Stomach (tissue), 9 donors: Measurements from ENCODE around the gene FARP2. TPM values are rescaled to one million over a fixed set of nuclear protein-coding genes. Genes with fewer than 3 reads are reported as not detected.

ENCODE experiments used
- DNase-seq, 2 donors: peaks; one replicate each; pipeline versions ENCODE4 v3.0.0 to v3.0.0-alpha.2; 2013 to 2019
- H3K27ac ChIP-seq, 5 donors: fragments of 200-600 bp in 4 of 5; sonication (generic) in 4 of 5; one replicate each; pipeline ENCODE4 v1.5.1; 2013 to 2019; ENCODE audit warnings: mild to moderate bottlenecking in 1 of 5, moderate library complexity in 1 of 5
- H3K27me3 ChIP-seq, 3 donors: fragments of 200-600 bp; sonication (generic); one replicate each; pipeline ENCODE4 v1.5.1; 2017 to 2019; ENCODE audit warnings: mixed run types in 1 of 3
- H3K36me3 ChIP-seq, 4 donors: fragments of 200-600 bp; sonication (generic); 1 replicate in 3 of 4; 2 replicates in 1 of 4; pipeline ENCODE4 v1.5.1; 2016 to 2019
- H3K4me1 ChIP-seq, 4 donors: fragments of 200-600 bp; sonication (generic); one replicate each; pipeline ENCODE4 v1.5.1; 2016 to 2019
- H3K4me3 ChIP-seq, 4 donors: fragments of 200-600 bp; sonication (generic) in 3 of 4; one replicate each; pipeline ENCODE4 v1.5.1; 2016 to 2019; ENCODE audit warnings: mild to moderate bottlenecking in 1 of 4
- H3K9me3 ChIP-seq, 4 donors: fragments of 200-600 bp; sonication (generic); one replicate each; pipeline ENCODE4 v1.5.1; 2016 to 2019
- EP300 ChIP-seq: sonication (generic); formaldehyde crosslinking; IDR thresholded peaks from one replicate; pipeline ENCODE4 v1.6.1; 2017; ENCODE audit warnings: antibody characterized with exemption
- POLR2A ChIP-seq, 4 donors: fragments of 450-650 bp; IDR thresholded peaks; one replicate each; pipeline ENCODE4 v1.6.1; 2016; ENCODE audit warnings: antibody characterized with exemption in 4 of 4, control low read depth in 2 of 4, mild to moderate bottlenecking in 1 of 4, moderate library complexity in 1 of 4
- POLR2AphosphoS5 ChIP-seq, 3 donors: sonication (generic); formaldehyde crosslinking; IDR thresholded peaks; one replicate each; pipeline ENCODE4 v1.6.1; 2016; ENCODE audit warnings: antibody characterized with exemption in 3 of 3
- WGBS, 5 donors: extraction: QIAGEN DNeasy Blood & Tissue Kit in 3 of 5; methylation state at CpG; one replicate each; pipeline versions ENCODE4 v1.1.5 to v1.1.7; 2013 to 2018; 5-methylcytosine and 5-hydroxymethylcytosine counted together
- intact Hi-C: fragments of 100-400 bp; cut with DNase I; formaldehyde crosslinking; loops from one replicate; pipeline ENCODE4 v1.15.1; 2023; ENCODE audit warnings: low total_unique reads
- polyA plus RNA-seq, 3 donors: library from polyadenylated mRNA; stranded (reverse); fragments of 200-250 nt; gene quantifications; one replicate each; pipeline ENCODE4 v1.2.3, GENCODE V29; 2013
- total RNA-seq, 5 donors: library from RNA; depleted of rRNA; stranded (reverse); fragments of >200 nt; gene quantifications; one replicate each; pipeline versions ENCODE4 v1.1.0 to v1.2.3, GENCODE V29; 2014 to 2016
- TF ChIP-seq, protein P1 (sequence below), 7 experiments: fragments of 450-650 bp in 4 of 7; fragments of 200-600 bp in 3 of 7; sonication (generic) in 3 of 7; IDR thresholded peaks; one replicate each; pipeline ENCODE4 v1.5.1; 2016 to 2019; ENCODE audit warnings: antibody characterized with exemption in 7 of 7, control low read depth in 2 of 7, mild to moderate bottlenecking in 1 of 7
- donor health status: healthy with polysubstance abuse.
- donor health status: Bipolar disorder and iron deficiency.
- donor health status: healthy.

Gene FARP2
- total and polyA plus RNA-seq, 8 donors = 15.8 to 260 (median 69.1) TPM

DNA sequence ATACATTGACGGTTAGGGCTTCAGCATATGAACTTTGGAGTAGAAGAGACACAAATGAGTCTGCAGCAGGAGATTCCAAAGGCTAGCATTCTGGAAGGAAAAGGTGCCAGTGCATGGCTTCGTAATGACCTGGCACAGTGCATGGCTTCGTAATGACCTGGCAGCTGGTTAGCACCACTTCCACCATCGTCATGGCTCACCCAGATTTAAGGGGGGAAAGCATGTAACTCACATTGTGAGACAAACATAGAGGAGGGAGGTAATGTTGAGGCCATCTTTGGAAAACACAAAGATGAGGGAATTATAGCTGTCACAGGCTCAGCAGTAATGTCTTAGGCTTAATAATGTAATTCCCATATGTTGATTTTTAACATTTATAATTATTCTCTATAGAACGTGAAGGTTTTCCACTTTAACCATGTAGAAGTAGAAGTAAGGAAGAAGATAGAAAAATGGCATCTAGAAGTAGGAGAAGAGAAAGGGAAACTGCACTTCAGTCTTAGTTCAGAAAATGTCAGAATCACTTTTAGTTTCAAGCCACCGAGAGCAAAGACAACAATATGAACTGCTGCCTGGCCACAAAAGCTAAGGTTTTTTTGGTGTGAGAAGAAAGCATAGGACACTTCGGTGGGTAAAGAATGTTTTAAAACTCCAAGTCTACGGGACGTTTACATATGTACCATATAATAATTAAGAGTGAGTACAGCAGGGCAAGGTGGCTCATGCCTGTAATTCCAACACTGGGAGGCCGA lies 159.1 kb downstream of the FARP2 start:
- no peak for DNase-seq
- H3K4me3 ChIP-seq = no peak overlapping the region
- H3K27me3 ChIP-seq = peaks cover 0 to 9% (median 6%) of the 10 kb centered on the region in 3 donors
- TF ChIP-seq POLR2A (IDR thresholded peaks at IDR 0.05) (no peak), POLR2AphosphoS5 (IDR thresholded peaks at IDR 0.05) (no peak), EP300 (no peak)
- TF ChIP-seq, protein P1, sequence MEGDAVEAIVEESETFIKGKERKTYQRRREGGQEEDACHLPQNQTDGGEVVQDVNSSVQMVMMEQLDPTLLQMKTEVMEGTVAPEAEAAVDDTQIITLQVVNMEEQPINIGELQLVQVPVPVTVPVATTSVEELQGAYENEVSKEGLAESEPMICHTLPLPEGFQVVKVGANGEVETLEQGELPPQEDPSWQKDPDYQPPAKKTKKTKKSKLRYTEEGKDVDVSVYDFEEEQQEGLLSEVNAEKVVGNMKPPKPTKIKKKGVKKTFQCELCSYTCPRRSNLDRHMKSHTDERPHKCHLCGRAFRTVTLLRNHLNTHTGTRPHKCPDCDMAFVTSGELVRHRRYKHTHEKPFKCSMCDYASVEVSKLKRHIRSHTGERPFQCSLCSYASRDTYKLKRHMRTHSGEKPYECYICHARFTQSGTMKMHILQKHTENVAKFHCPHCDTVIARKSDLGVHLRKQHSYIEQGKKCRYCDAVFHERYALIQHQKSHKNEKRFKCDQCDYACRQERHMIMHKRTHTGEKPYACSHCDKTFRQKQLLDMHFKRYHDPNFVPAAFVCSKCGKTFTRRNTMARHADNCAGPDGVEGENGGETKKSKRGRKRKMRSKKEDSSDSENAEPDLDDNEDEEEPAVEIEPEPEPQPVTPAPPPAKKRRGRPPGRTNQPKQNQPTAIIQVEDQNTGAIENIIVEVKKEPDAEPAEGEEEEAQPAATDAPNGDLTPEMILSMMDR (IDR thresholded peaks at IDR 0.05) = no peak
- H3K36me3 ChIP-seq = no peaks in the 10 kb centered on the region
- intact Hi-C loops = no loop called here
- no peaks in the 10 kb centered on the region for H3K9me3 ChIP-seq
- peaks cover 0 to 4% (median 0%) of the 10 kb centered on the region in 4 donors for H3K4me1 ChIP-seq
- WGBS, 5 donors = 54 to 62% (median 59%) methylated on average over 10 of the region's 10 CpGs
- H3K27ac ChIP-seq = no peak overlapping the region

DNA sequence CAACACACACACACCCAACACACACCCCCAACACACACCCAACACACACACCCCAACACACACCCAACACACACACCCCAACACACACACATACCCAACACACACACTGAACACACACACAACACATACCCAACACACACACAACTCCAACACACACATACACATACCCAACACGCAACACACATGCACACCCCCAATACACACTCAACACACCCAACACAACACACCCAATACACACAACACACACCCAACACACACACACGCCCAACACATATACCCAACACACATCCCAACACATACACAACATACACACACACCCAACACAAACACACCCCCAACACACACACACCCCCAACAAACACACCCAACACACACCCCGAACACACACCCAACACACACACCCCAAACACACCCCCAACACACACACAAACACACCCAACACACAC lies 160.5 kb downstream of the FARP2 start:
- H3K27ac ChIP-seq = no peak overlapping the region
- peaks cover 0 to 21% (median 6%) of the 10 kb centered on the region in 3 donors for H3K27me3 ChIP-seq
- WGBS, 5 donors = 92 to 99% (median 98%) methylated on average over 3 of the region's 3 CpGs
- H3K36me3 ChIP-seq = no peaks in the 10 kb centered on the region
- intact Hi-C loops = no loop called here
- H3K9me3 ChIP-seq = no peaks in the 10 kb centered on the region
- H3K4me3 ChIP-seq = no peak overlapping the region
- peaks cover 0 to 4% (median 0%) of the 10 kb centered on the region in 4 donors for H3K4me1 ChIP-seq
- no peak for TF ChIP-seq POLR2AphosphoS5 (IDR thresholded peaks at IDR 0.05)
- TF ChIP-seq, protein P1 (IDR thresholded peaks at IDR 0.05) = no peak
- no peak for TF ChIP-seq EP300
- no peak for TF ChIP-seq POLR2A (IDR thresholded peaks at IDR 0.05)
- no peak for DNase-seq

DNA sequence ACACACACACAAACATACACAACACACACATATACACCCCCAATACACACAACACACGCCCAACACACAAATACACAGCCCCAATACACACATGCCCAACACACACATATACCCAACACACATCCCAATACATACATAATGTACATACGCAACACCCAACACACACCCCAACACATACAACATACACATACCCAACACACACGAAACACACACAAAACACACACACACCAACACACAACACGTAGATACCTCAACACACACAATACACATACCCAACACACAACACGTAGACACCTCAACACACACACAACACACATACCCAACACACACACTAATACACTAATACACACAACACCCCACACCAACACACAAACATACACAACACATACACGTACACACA lies 161.2 kb downstream of the FARP2 start:
- no peak for DNase-seq
- H3K27me3 ChIP-seq = peaks cover 0 to 29% (median 6%) of the 10 kb centered on the region in 3 donors
- H3K27ac ChIP-seq = no peak overlapping the region
- no peaks in the 10 kb centered on the region for H3K36me3 ChIP-seq
- H3K4me1 ChIP-seq = peaks cover 0 to 4% (median 0%) of the 10 kb centered on the region in 4 donors
- intact Hi-C loops = no loop called here
- H3K4me3 ChIP-seq = no peak overlapping the region
- no peak for TF ChIP-seq EP300
- TF ChIP-seq, protein P1 (IDR thresholded peaks at IDR 0.05) = no peak
- no peak for TF ChIP-seq POLR2AphosphoS5 (IDR thresholded peaks at IDR 0.05)
- TF ChIP-seq POLR2A (IDR thresholded peaks at IDR 0.05) = no peak
- H3K9me3 ChIP-seq = no peaks in the 10 kb centered on the region
- 91 to 97% (median 93%) methylated on average over 6 of the region's 6 CpGs for WGBS, 5 donors

DNA sequence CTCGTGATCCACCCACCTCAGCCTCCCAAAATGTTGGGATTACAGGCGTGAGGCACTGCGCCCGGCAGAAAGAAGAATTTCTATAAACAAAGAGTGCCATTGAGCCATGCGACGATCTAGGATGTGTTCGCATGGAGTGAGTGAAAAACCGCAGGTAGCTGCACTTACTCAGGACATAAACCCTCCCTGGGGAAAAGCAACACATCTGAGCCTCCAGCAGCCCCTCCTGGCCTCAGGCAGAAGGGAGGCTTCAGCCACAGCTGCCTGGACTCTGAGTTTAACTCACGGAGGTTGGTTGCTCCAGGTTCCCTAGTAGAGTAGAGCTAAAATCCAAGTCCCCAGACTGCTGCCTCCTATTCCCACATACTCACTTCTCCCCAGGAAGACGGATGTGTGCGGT lies 163.6 kb downstream of the FARP2 start:
- 64 to 75% (median 73%) methylated on average over 10 to 11 of the region's 11 CpGs for WGBS, 5 donors
- intact Hi-C loops = no loop called here
- no peak for DNase-seq

More for the DNA sequence above, 163.6 kb downstream of the FARP2 start:
- no peaks in the 10 kb centered on the region for H3K9me3 ChIP-seq
- TF ChIP-seq, protein P1 (IDR thresholded peaks at IDR 0.05) = no peak
- TF ChIP-seq POLR2AphosphoS5 (IDR thresholded peaks at IDR 0.05) = no peak
- TF ChIP-seq EP300 = no peak
- TF ChIP-seq POLR2A (IDR thresholded peaks at IDR 0.05) = no peak
- H3K27ac ChIP-seq = no peak overlapping the region
- peaks cover 0 to 38% (median 6%) of the 10 kb centered on the region in 3 donors for H3K27me3 ChIP-seq
- H3K4me3 ChIP-seq = no peak overlapping the region
- H3K36me3 ChIP-seq = no peaks in the 10 kb centered on the region
- peaks cover 0 to 4% (median 0%) of the 10 kb centered on the region in 4 donors for H3K4me1 ChIP-seq
